ENCODE data around the gene SUN2. TPM values are rescaled to one million over a fixed set of nuclear protein-coding genes. Genes with fewer than 3 reads are reported as not detected.

The SUN2 gene
- total and polyA plus RNA-seq, 2 experiments from 2014 or later, result 28.0 to 105 TPM

- peak overlapping the region; percentile 95 for H3K27ac ChIP-seq
- TF ChIP-seq CTCF (IDR thresholded peaks at IDR 0.05; ENCODE audit: low read depth, low read length), result no peak
- no peaks in the 10 kb centered on the region for H3K9me3 ChIP-seq (ENCODE audit: low read depth)
- H3K4me3 ChIP-seq, result no peak overlapping the region
- no peaks in the 10 kb centered on the region for H3K27me3 ChIP-seq
- H3K4me1 ChIP-seq (ENCODE audit: low read depth), result peaks cover 47% of the 10 kb centered on the region
- no peaks in the 10 kb centered on the region for H3K36me3 ChIP-seq
- no peak for DNase-seq (ENCODE audit: low read depth in 1 of 2, low spot score in 1 of 2)
Observed at GRCh38 chr22:38789606-38790005, 33.8 kb upstream of the SUN2 start.

GRCh38 chr22:38788846-38789245 lies 33.0 kb upstream of the SUN2 start:
- H3K4me1 ChIP-seq (ENCODE audit: low read depth), result peaks cover 46% of the 10 kb centered on the region
- H3K27me3 ChIP-seq, result no peaks in the 10 kb centered on the region
- H3K27ac ChIP-seq, result peak overlapping the region; percentile 95
- no peak overlapping the region for H3K4me3 ChIP-seq
- no peaks in the 10 kb centered on the region for H3K36me3 ChIP-seq
- no peak for DNase-seq (ENCODE audit: low read depth in 1 of 2, low spot score in 1 of 2)
- TF ChIP-seq CTCF (IDR thresholded peaks at IDR 0.05; ENCODE audit: low read depth, low read length), result no peak
- H3K9me3 ChIP-seq (ENCODE audit: low read depth), result no peaks in the 10 kb centered on the region

- Histone ChIP-seq H3K4me1 (ENCODE audit: low read depth) (peaks cover 53% of the 10 kb centered on the region), H3K4me3 (no peak overlapping the region), H3K27me3 (no peaks in the 10 kb centered on the region), H3K9me3 (ENCODE audit: low read depth) (no peaks in the 10 kb centered on the region), H3K27ac (peak overlapping the region; percentile 95), H3K36me3 (no peaks in the 10 kb centered on the region)
- TF ChIP-seq CTCF (IDR thresholded peaks at IDR 0.05; ENCODE audit: low read depth, low read length), result no peak
- peak; percentile 67 to 96 for DNase-seq (ENCODE audit: low read depth in 1 of 2, low spot score in 1 of 2)
Observed at GRCh38 chr22:38788021-38788816, 32.4 kb upstream of the SUN2 start.

- no peak for TF ChIP-seq CTCF (IDR thresholded peaks at IDR 0.05; ENCODE audit: low read depth, low read length)
- no peak overlapping the region for H3K4me3 ChIP-seq
- peak overlapping the region; percentile 95 for H3K27ac ChIP-seq
Observed at GRCh38 chr22:38786631-38787030, 30.8 kb upstream of the SUN2 start.

GRCh38 chr22:38784856-38785255 lies 29.1 kb upstream of the SUN2 start:
- no peak for DNase-seq (ENCODE audit: low read depth in 1 of 2, low spot score in 1 of 2)
- H3K4me3 ChIP-seq, result no peak overlapping the region
- no peaks in the 10 kb centered on the region for H3K9me3 ChIP-seq (ENCODE audit: low read depth)
- peaks cover 75% of the 10 kb centered on the region for H3K4me1 ChIP-seq (ENCODE audit: low read depth)
- H3K36me3 ChIP-seq, result no peaks in the 10 kb centered on the region
- no peak for TF ChIP-seq CTCF (IDR thresholded peaks at IDR 0.05; ENCODE audit: low read depth, low read length)
- H3K27me3 ChIP-seq, result no peaks in the 10 kb centered on the region
- peak overlapping the region; percentile 95 for H3K27ac ChIP-seq

More at GRCh38 chr22:38786631-38787030, 30.8 kb upstream of the SUN2 start:
- Histone ChIP-seq H3K27me3 (no peaks in the 10 kb centered on the region), H3K9me3 (ENCODE audit: low read depth) (no peaks in the 10 kb centered on the region), H3K4me1 (ENCODE audit: low read depth) (peaks cover 66% of the 10 kb centered on the region), H3K36me3 (no peaks in the 10 kb centered on the region)
- DNase-seq (ENCODE audit: low read depth in 1 of 2, low spot score in 1 of 2), result no peak

All from cardiac muscle cell (in vitro differentiated cells and primary cell).